ENCODE results near the gene ELOVL6. TPM values are rescaled to one million over a fixed set of nuclear protein-coding genes. Genes with fewer than 3 reads are reported as not detected.

ELOVL6 gene
- total and polyA plus RNA-seq, 7 experiments from 2014 or later, result 0.13 to 32.9 (median 0.81) TPM

DNA sequence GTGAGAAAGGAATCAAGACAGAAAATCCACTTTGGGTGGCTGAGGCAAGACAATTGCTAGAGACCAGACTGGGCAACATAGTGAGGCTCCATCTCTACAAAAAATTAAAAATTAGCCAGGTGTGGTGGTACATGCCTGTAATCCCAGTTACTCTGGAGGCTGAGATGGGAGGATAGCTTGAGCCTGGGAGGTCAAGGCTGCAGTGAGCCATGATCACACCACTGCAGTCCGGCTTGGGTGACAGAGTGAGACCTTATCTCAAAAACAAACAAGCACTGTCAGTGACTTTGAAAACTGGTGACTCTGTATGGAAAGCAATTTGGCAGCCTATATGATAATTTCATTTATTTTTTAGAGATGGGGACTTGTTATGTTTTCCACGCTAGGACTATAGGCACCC, 2.3 kb upstream of the ELOVL6 start:
- DNase-seq (peak in 1 of 9 donors; percentile 3), ATAC-seq (no peak)
- peak overlapping the region in 1 of 10 donors; percentile 1 for H3K4me3 Mint-ChIP-seq
- Histone ChIP-seq H3K36me3 (ENCODE audit: control insufficient read depth in 2 of 3, insufficient read depth in 3 of 3, low read length in 3 of 3) (peaks cover 0 to 9% (median 0%) of the 10 kb centered on the region in 3 experiments), H3K27me3 (ENCODE audit: control insufficient read depth in 2 of 2, insufficient read depth in 2 of 2, low read length in 2 of 2) (no peaks in the 10 kb centered on the region), H3K27ac (ENCODE audit: low read depth, low read length) (no peak overlapping the region), H3K4me3 (ENCODE audit: low read length) (no peak overlapping the region), H3K9me3 (ENCODE audit: control insufficient read depth in 2 of 3, low read length in 3 of 3) (no peaks in the 10 kb centered on the region), H3K4me1 (ENCODE audit: control insufficient read depth in 2 of 2, insufficient read depth in 2 of 2, low read length in 2 of 2) (no peaks in the 10 kb centered on the region)
- H3K4me1 Mint-ChIP-seq, result peaks cover 7 to 16% (median 12%) of the 10 kb centered on the region in 7 donors
- ChIA-PET POLR2A (no interaction called here), CTCF (no interaction called here)
- peak overlapping the region in 2 of 9 donors; percentile 32 to 42 for H3K27ac Mint-ChIP-seq
- peaks cover 0 to 4% (median 0%) of the 10 kb centered on the region in 5 donors for H3K36me3 Mint-ChIP-seq
- peaks cover 0 to 3% (median 0%) of the 10 kb centered on the region in 5 donors for H3K27me3 Mint-ChIP-seq
- intact Hi-C loops (cut with micrococcal nuclease), result no loop called here
- H3K9me3 Mint-ChIP-seq, result peaks cover 0 to 1% (median 0%) of the 10 kb centered on the region in 11 donors

DNA sequence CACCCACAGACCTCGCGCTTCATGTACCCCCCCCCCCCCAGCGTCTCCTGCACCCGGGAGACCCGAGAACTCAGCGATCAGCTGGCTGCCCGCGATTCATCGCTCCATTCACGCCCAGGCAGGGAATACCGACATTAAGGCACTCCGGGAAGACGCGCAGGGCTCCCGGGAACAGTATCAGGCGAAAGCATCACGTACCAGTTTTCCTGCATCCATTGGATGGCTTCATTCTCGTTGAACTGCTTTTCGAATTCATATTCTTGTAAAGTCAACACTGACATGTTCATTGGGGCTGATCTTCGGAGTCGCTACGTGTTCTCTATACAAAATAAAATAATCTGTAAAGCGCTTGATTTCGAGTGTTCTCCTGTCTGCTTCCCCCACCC, 373 bp downstream of the ELOVL6 start:
- Mint-ChIP-seq H3K4me1 (peaks cover 16 to 38% (median 27%) of the 10 kb centered on the region in 7 donors), H3K27ac (peak overlapping the region; percentile 81 to 99 (median 90)), H3K27me3 (peaks cover 0 to 3% (median 0%) of the 10 kb centered on the region in 5 donors), H3K9me3 (peaks cover 0 to 1% (median 0%) of the 10 kb centered on the region in 11 donors), H3K4me3 (peak overlapping the region; percentile 92 to 100 (median 98)), H3K36me3 (peaks cover 0 to 4% (median 0%) of the 10 kb centered on the region in 5 donors)
- no peaks in the 10 kb centered on the region for H3K27me3 ChIP-seq (ENCODE audit: control insufficient read depth in 2 of 2, insufficient read depth in 2 of 2, low read length in 2 of 2)
- H3K36me3 ChIP-seq (ENCODE audit: control insufficient read depth in 2 of 3, insufficient read depth in 3 of 3, low read length in 3 of 3), result peaks cover 0 to 9% (median 0%) of the 10 kb centered on the region in 3 experiments
- ChIA-PET CTCF (interaction anchor here (0.7 kb wide), 1 partner anchor 30 kb away, joined by 4 read pairs; no protein-coding TSS in a partner anchor), POLR2A (interaction anchor here (1.9 to 2.6 kb wide), 2 partner anchors 13 to 33 kb away, joined by 6 to 31 read pairs; no protein-coding TSS in a partner anchor)
- intact Hi-C loops (cut with micrococcal nuclease), result loop anchor here (1.0 to 10.0 kb wide), 11 partner anchors 13 to 1576 kb away; partner anchors contain the start of genes CASP6 (in 1 of the 2), MCUB (in 1 of the 2), OSTC (in 1 of the 2) and RPL34 (in 1 of the 2)
- H3K4me3 ChIP-seq (ENCODE audit: low read length), result peak overlapping the region; percentile 97
- no peak for ATAC-seq
- peak in 6 of 9 donors; percentile 11 to 30 (median 20) for DNase-seq
- H3K4me1 ChIP-seq (ENCODE audit: control insufficient read depth in 2 of 2, insufficient read depth in 2 of 2, low read length in 2 of 2), result peaks cover 0 to 11% of the 10 kb centered on the region in 2 donors
- H3K9me3 ChIP-seq (ENCODE audit: control insufficient read depth in 2 of 3, low read length in 3 of 3), result no peaks in the 10 kb centered on the region
- peak overlapping the region; percentile 79 for H3K27ac ChIP-seq (ENCODE audit: low read depth, low read length)

DNA sequence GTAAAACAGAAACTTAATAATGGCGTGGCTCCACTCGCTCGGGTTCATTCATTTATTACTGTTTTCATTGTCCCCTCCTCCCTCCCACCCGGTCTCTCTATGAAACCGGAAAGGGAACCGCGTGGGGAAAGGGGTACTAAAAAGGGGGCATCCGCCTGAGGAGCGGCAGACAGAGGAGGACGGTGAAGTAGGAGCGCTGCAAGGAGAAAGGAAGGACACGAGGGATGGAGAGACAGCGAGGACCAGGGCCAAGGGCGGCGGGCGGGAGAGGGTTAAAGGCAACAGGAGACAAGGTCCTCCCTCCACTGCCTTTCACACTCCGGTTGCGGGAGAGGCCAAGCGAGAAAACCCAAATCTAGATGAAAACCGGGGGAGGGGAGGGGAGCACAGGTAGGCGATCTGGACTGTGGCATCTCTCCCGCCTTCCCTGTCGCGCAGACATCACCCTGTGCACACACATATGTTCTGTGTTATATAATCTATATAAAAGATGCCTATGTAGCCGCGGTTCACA, 829 bp downstream of the ELOVL6 start:
- H3K4me3 ChIP-seq (ENCODE audit: low read length), result peak overlapping the region; percentile 97
- H3K9me3 ChIP-seq (ENCODE audit: control insufficient read depth in 2 of 3, low read length in 3 of 3), result no peaks in the 10 kb centered on the region
- ATAC-seq, result peak; percentile 15
- POLR2A ChIA-PET, result interaction anchor here (0.6 to 2.6 kb wide), 5 partner anchors 9 to 148 kb away, joined by 3 to 31 read pairs (median 3); no protein-coding TSS in a partner anchor
- Mint-ChIP-seq H3K36me3 (peaks cover 0 to 6% (median 0%) of the 10 kb centered on the region in 5 donors), H3K4me1 (peaks cover 16 to 42% (median 31%) of the 10 kb centered on the region in 7 donors), H3K4me3 (peak overlapping the region; percentile 92 to 100 (median 98)), H3K27me3 (peaks cover 0 to 3% (median 0%) of the 10 kb centered on the region in 5 donors), H3K27ac (peak overlapping the region; percentile 81 to 99 (median 90)), H3K9me3 (peaks cover 0 to 1% (median 0%) of the 10 kb centered on the region in 11 donors)
- H3K27me3 ChIP-seq (ENCODE audit: control insufficient read depth in 2 of 2, insufficient read depth in 2 of 2, low read length in 2 of 2), result no peaks in the 10 kb centered on the region
- H3K36me3 ChIP-seq (ENCODE audit: control insufficient read depth in 2 of 3, insufficient read depth in 3 of 3, low read length in 3 of 3), result peaks cover 0 to 9% (median 0%) of the 10 kb centered on the region in 3 experiments
- H3K27ac ChIP-seq (ENCODE audit: low read depth, low read length), result peak overlapping the region; percentile 79
- CTCF ChIA-PET, result no interaction called here
- intact Hi-C loops (cut with micrococcal nuclease), result loop anchor here (1.0 to 10.0 kb wide), 17 partner anchors 14 to 1575 kb away; partner anchors contain the start of genes GAR1 (in 2 of the 2), OSTC (in 2 of the 2), SEC24B (in 2 of the 2) and CASP6 (in 1 of the 2)
- peaks cover 0 to 11% of the 10 kb centered on the region in 2 donors for H3K4me1 ChIP-seq (ENCODE audit: control insufficient read depth in 2 of 2, insufficient read depth in 2 of 2, low read length in 2 of 2)
- peak; percentile 10 to 63 (median 35) for DNase-seq

DNA sequence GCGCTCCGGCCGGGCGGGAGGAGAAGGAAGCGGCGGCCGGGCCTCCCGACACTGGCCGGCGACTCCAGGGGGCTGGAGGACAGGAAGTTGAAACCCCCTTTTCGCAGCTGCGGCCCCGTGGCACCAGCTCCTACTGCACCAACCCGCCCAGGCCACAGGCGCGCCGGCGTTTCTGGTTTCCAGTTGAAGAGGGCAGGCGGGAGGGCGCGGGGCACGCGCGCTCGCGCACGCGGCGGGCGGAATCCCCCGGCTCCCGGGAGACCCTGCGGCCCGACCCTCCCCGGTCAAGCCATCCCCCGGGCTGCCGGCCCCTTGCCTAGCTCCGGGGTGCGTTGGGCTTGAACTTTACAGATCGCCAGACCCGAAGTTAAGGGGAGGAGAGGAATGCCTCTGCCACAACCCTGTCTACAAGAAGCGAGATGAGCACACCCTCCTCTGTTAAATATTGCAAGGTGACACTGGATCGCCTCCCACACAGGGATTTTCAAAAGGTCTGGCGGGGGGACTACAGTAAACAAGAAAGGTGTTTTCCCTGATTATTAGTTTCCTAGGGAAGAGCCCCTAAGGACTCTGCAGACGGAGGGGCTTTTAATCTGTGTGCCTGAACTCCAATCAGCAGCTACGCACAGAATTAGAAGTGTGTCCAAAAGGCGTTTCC, 1.4 kb downstream of the ELOVL6 start:
- H3K4me3 ChIP-seq (ENCODE audit: low read length), result peak overlapping the region; percentile 97
- POLR2A ChIA-PET, result interaction anchor here (0.6 to 2.6 kb wide), 8 partner anchors 8 to 613 kb away, joined by 3 to 31 read pairs (median 3); no protein-coding TSS in a partner anchor
- peaks cover 0 to 11% of the 10 kb centered on the region in 2 donors for H3K4me1 ChIP-seq (ENCODE audit: control insufficient read depth in 2 of 2, insufficient read depth in 2 of 2, low read length in 2 of 2)
- peak; percentile 57 for ATAC-seq
- H3K27me3 ChIP-seq (ENCODE audit: control insufficient read depth in 2 of 2, insufficient read depth in 2 of 2, low read length in 2 of 2), result no peaks in the 10 kb centered on the region
- H3K9me3 ChIP-seq (ENCODE audit: control insufficient read depth in 2 of 3, low read length in 3 of 3), result no peaks in the 10 kb centered on the region
- H3K36me3 Mint-ChIP-seq, result peaks cover 0 to 11% (median 0%) of the 10 kb centered on the region in 5 donors
- H3K27ac ChIP-seq (ENCODE audit: low read depth, low read length), result peak overlapping the region; percentile 79
- CTCF ChIA-PET, result interaction anchor here (0.6 to 0.9 kb wide), 3 partner anchors 41 to 312 kb away, joined by 3 to 4 read pairs (median 3); no protein-coding TSS in a partner anchor
- H3K9me3 Mint-ChIP-seq, result peaks cover 0 to 1% (median 0%) of the 10 kb centered on the region in 11 donors
- H3K27me3 Mint-ChIP-seq, result peaks cover 0 to 3% (median 0%) of the 10 kb centered on the region in 5 donors
- H3K4me1 Mint-ChIP-seq, result peaks cover 16 to 46% (median 31%) of the 10 kb centered on the region in 7 donors
- peaks cover 0 to 9% (median 0%) of the 10 kb centered on the region in 3 experiments for H3K36me3 ChIP-seq (ENCODE audit: control insufficient read depth in 2 of 3, insufficient read depth in 3 of 3, low read length in 3 of 3)
- H3K4me3 Mint-ChIP-seq, result peak overlapping the region; percentile 92 to 100 (median 98)
- intact Hi-C loops (cut with micrococcal nuclease), result loop anchor here (1.0 to 10.0 kb wide), 16 partner anchors 32 to 1575 kb away; partner anchors contain the start of genes GAR1 (in 2 of the 2), OSTC (in 2 of the 2), SEC24B (in 2 of the 2) and CASP6 (in 1 of the 2)
- peak; percentile 39 to 66 (median 62) for DNase-seq
- peak overlapping the region; percentile 87 to 99 (median 94) for H3K27ac Mint-ChIP-seq

GRCh38 chr4:110196206-110196870, 2.1 kb downstream of the ELOVL6 start:
- ChIA-PET POLR2A (interaction anchor here (0.6 to 2.6 kb wide), 7 partner anchors 10 to 612 kb away, joined by 3 to 31 read pairs (median 4); no protein-coding TSS in a partner anchor), CTCF (interaction anchor here (0.6 to 0.9 kb wide), 3 partner anchors 40 to 313 kb away, joined by 3 to 4 read pairs (median 3); no protein-coding TSS in a partner anchor)
- Histone ChIP-seq H3K36me3 (ENCODE audit: control insufficient read depth in 2 of 3, insufficient read depth in 3 of 3, low read length in 3 of 3) (peaks cover 0 to 9% (median 0%) of the 10 kb centered on the region in 3 experiments), H3K9me3 (ENCODE audit: control insufficient read depth in 2 of 3, low read length in 3 of 3) (no peaks in the 10 kb centered on the region), H3K27ac (ENCODE audit: low read depth, low read length) (peak overlapping the region; percentile 79), H3K4me1 (ENCODE audit: control insufficient read depth in 2 of 2, insufficient read depth in 2 of 2, low read length in 2 of 2) (peaks cover 0 to 11% of the 10 kb centered on the region in 2 donors), H3K4me3 (ENCODE audit: low read length) (peak overlapping the region; percentile 97), H3K27me3 (ENCODE audit: control insufficient read depth in 2 of 2, insufficient read depth in 2 of 2, low read length in 2 of 2) (no peaks in the 10 kb centered on the region)
- DNase-seq, result peak in 7 of 9 donors; percentile 29 to 65 (median 38)
- H3K27me3 Mint-ChIP-seq, result no peaks in the 10 kb centered on the region
- intact Hi-C loops (cut with micrococcal nuclease), result loop anchor here (1.0 to 10.0 kb wide), 12 partner anchors 108 to 1574 kb away; partner anchors contain the start of genes OSTC (in 2 of the 2), CASP6 (in 1 of the 2), GAR1 (in 1 of the 2) and MCUB (in 1 of the 2)
- ATAC-seq, result peak; percentile 25
- H3K27ac Mint-ChIP-seq, result peak overlapping the region; percentile 91 to 99 (median 96)
- peaks cover 0 to 11% (median 0%) of the 10 kb centered on the region in 5 donors for H3K36me3 Mint-ChIP-seq
- peak overlapping the region; percentile 91 to 100 (median 95) for H3K4me3 Mint-ChIP-seq
- H3K4me1 Mint-ChIP-seq, result peaks cover 16 to 50% (median 31%) of the 10 kb centered on the region in 7 donors
- H3K9me3 Mint-ChIP-seq, result peaks cover 0 to 1% (median 0%) of the 10 kb centered on the region in 11 donors

All from naive thymus-derived CD4-positive, alpha-beta T cell (primary cell).